HAP-1 (cell line): ENCODE results near the gene OXT.
A peak's percentile ranks its signal among the peaks of the same experiment; 100 is the strongest.
"Not testable (repeated sequence)": the region's sequence is repeated elsewhere in the genome, so short reads cannot be mapped to it uniquely, and the experiment has no call there.

Experiments
- DNase-seq, 2 experiments: peaks; one replicate each; pipeline ENCODE4 v3.0.0-alpha.2; 2016 to 2020; ENCODE audit warnings: low spot score in 2 of 2
- H3K27me3 ChIP-seq: fragments of 250-450 bp; sonication (Bioruptor Pico); 2 replicates; pipeline ENCODE4 v1.5.1; 2020; ENCODE audit warnings: low read depth, mild to moderate bottlenecking, moderate library complexity
- H3K36me3 ChIP-seq: fragments of 250-450 bp; sonication (Bioruptor Pico); replicated peaks from 2 replicates; pipeline ENCODE4 v1.5.1; 2020; ENCODE audit warnings: mild to moderate bottlenecking
- H3K4me1 ChIP-seq: fragments of 250-450 bp; sonication (Bioruptor Pico); 2 replicates; pipeline ENCODE4 v1.5.1; 2020; ENCODE audit warnings: mild to moderate bottlenecking
- H3K4me3 ChIP-seq: fragments of 250-450 bp; sonication (Bioruptor Pico); 2 replicates; pipeline ENCODE4 v1.5.1; 2020; ENCODE audit warnings: mild to moderate bottlenecking, moderate library complexity
- H3K9me3 ChIP-seq: fragments of 250-450 bp; sonication (Bioruptor Pico); 2 replicates; pipeline ENCODE4 v1.5.1; 2020; ENCODE audit warnings: mild to moderate bottlenecking, moderate library complexity
- in situ Hi-C: fragments of 300-500 bp; cut with MboI; formaldehyde crosslinking; loops from 3 replicates; pipeline ENCODE4 v1.14.3; 2020; ENCODE audit warnings: low sequenced_read_pairs, inconsistent platforms, mixed read lengths

OXT gene

DNA sequence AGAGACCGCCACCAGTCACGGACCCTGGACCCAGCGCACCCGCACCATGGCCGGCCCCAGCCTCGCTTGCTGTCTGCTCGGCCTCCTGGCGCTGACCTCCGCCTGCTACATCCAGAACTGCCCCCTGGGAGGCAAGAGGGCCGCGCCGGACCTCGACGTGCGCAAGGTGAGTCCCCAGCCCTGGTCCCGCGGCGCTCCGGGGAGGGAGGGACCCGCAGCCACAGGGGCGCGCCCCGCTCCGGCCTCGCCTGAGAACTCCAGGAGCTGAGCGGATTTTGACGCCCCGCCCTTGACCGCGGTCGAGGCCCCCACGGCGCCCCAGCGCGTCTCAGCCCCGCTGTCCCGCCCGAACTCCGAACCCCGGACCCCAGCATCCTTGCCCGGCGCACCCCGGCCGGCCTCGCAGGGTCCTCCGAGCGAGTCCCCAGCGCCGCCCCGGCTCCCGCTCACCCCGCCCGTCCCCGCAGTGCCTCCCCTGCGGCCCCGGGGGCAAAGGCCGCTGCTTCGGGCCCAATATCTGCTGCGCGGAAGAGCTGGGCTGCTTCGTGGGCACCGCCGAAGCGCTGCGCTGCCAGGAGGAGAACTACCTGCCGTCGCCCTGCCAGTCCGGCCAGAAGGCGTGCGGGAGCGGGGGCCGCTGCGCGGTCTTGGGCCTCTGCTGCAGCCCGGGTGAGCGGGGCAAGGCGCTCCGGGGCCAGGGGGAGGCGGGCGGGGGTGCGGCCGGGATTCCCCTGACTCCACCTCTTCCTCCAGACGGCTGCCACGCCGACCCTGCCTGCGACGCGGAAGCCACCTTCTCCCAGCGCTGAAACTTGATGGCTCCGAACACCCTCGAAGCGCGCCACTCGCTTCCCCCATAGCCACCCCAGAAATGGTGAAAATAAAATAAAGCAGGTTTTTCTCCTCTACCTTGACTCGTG is at the start of gene OXT:
TSS of gene OXT (plus strand) at position 11 of the 920 bp plus-strand sequence. CDS start at position 47, 36 bp downstream.
- Histone ChIP-seq H3K36me3 (no peaks in the 10 kb centered on the region), H3K9me3 (no peaks in the 10 kb centered on the region), H3K27me3 (no peaks in the 10 kb centered on the region), H3K4me1 (peaks cover 2% of the 10 kb centered on the region; the same call in 1 of the 2 replicates), H3K4me3 (peak within 1 kb of the TSS; percentile 37)
- peak; percentile 30 to 76 for DNase-seq
- in situ Hi-C loops = no loop called here

DNA sequence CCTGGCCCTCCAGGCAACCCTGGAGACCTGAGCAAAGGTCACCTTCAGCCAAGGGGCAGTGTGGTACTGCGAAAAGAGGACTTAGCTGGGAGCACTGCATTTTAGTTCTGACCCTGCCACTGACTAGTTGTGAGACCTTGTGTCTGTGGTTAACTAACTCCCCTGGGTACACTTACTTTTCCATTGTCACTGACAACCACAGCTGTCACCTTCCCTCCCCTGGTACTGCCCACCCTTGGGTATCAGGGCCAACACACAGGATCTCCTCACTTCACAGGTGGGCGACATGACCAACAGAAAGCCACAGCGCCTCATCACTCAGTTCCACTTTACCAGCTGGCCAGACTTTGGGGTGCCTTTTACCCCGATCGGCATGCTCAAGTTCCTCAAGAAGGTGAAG is 49.6 kb upstream of the OXT start:
- no peaks in the 10 kb centered on the region for H3K27me3 ChIP-seq
- in situ Hi-C loops = no loop called here
- DNase-seq = no peak

DNA sequence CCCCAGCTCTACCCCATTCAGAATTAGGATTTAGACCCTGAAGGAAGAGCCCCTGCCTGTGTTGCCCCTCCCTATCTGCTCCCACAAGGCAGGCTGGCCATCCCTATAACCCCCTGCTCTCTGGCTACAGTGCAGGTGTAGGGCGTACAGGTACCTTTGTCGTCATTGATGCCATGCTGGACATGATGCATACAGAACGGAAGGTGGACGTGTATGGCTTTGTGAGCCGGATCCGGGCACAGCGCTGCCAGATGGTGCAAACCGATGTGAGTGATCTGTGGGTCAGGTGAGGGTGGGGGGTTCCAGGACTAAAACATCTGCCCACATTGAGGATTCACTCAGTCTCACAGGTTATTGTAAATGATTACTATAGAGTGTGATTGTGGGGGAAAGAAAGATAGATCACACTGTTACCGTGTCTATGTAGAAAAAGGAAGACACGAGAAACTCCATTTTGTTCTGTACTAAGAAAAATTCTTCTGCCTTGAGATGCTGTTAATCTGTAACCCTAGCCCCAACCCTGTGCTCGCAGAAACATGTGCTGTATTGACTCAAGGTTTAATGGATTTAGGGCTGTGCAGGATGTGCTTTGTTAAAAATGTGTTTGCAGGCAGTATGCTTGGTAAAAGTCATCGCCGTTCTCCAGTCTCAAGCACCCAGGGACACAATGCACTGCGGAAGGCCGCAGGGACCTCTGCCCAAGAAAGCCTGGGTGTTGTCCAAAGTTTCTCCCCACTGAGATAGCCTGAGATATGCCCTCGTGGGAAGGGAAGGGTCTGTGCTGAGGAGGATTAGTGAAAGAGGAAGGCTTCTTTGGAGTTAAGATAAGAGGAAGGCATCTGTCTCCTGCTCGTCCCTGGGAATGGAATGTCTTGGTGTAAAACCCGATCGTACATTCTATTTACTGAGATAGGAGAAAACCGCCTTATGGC is 48.6 kb upstream of the OXT start:
- in situ Hi-C loops, H3K4me3 ChIP-seq, H3K4me1 ChIP-seq, DNase-seq, H3K27me3 ChIP-seq, H3K9me3 ChIP-seq: not testable (repeated sequence)
- peaks cover 53% of the 10 kb centered on the region for H3K36me3 ChIP-seq

More for the DNA sequence above, 49.6 kb upstream of the OXT start:
- no peaks in the 10 kb centered on the region for H3K4me1 ChIP-seq
- H3K36me3 ChIP-seq = peaks cover 53% of the 10 kb centered on the region
- H3K9me3 ChIP-seq = no peaks in the 10 kb centered on the region
- no peak overlapping the region for H3K4me3 ChIP-seq

GRCh38 chr20:3027987-3028386 is 43.4 kb upstream of the OXT start:
- Histone ChIP-seq H3K4me3 (no peak overlapping the region), H3K36me3 (peaks cover 51% of the 10 kb centered on the region), H3K4me1 (no peaks in the 10 kb centered on the region), H3K9me3 (no peaks in the 10 kb centered on the region), H3K27me3 (no peaks in the 10 kb centered on the region)
- no peak for DNase-seq
- in situ Hi-C loops = no loop called here

DNA sequence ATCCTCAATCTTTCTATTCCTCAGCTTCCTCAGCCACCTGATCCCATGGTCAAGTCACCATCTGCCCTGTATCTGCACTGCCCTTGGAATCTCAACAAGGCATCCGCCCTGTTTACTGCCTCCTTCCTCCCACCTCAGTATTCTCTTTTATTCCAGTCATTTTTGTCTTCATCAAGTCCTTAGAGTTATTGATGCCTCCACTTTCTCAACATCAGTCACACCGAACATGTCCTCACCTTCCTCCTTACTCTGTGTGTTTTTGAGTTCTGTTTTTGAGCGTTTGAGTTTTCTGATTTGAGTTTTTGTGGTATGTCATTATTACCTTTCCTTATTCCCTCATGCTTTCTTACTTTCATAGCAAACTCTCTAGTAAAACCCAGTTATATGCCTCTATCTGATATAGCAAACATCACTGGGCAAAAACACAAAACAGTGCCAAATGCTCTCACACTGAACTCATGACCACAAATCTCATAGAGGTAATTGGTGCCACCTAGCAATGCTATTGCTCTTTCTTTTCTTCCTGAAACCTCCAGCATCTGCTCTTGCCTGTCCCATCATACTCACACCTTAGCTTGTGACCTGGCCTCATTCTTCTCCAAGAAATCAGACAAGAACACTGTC is 39.8 kb upstream of the OXT start:
- no peak overlapping the region for H3K4me3 ChIP-seq
- peaks cover 53% of the 10 kb centered on the region for H3K36me3 ChIP-seq
- no peaks in the 10 kb centered on the region for H3K27me3 ChIP-seq
- no peak for DNase-seq
- no peaks in the 10 kb centered on the region for H3K9me3 ChIP-seq
- H3K4me1 ChIP-seq = no peaks in the 10 kb centered on the region
- in situ Hi-C loops = no loop called here

DNA sequence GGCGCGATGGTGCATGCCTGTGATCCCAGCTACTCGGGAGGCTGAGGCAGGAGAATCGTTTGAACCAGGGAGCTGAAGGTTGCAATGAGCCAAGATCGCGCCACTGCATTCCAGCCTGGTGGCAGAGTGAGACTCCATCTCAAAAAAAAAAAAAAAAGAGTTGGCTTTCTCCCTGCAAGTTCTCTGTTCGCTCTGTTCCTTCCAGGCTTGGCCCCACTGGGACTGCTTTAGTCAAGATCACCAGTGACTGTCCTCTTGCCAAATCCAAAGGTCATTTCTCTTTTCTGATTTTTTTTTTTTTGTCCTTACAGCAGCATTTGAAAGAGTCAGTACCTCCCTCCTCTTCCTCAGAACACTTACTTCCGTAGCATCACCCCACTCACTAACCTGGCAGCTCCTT is 38.8 kb upstream of the OXT start:
- no peaks in the 10 kb centered on the region for H3K4me1 ChIP-seq
- DNase-seq = no peak
- peaks cover 53% of the 10 kb centered on the region for H3K36me3 ChIP-seq
- in situ Hi-C loops = no loop called here
- no peaks in the 10 kb centered on the region for H3K9me3 ChIP-seq
- no peak overlapping the region for H3K4me3 ChIP-seq
- no peaks in the 10 kb centered on the region for H3K27me3 ChIP-seq

- in situ Hi-C loops = no loop called here
- Histone ChIP-seq H3K4me3 (no peak overlapping the region), H3K4me1 (no peaks in the 10 kb centered on the region), H3K36me3 (peaks cover 55% of the 10 kb centered on the region), H3K9me3 (no peaks in the 10 kb centered on the region), H3K27me3 (no peaks in the 10 kb centered on the region)
- DNase-seq = no peak
These were observed 33.8 kb upstream of the OXT start for GRCh38 chr20:3037654-3038053.

- H3K36me3 ChIP-seq = peaks cover 55% of the 10 kb centered on the region
- in situ Hi-C loops = no loop called here
- no peaks in the 10 kb centered on the region for H3K27me3 ChIP-seq
- no peaks in the 10 kb centered on the region for H3K9me3 ChIP-seq
- DNase-seq = no peak
- H3K4me3 ChIP-seq = no peak overlapping the region
- H3K4me1 ChIP-seq = no peaks in the 10 kb centered on the region
These were observed 33.0 kb upstream of the OXT start for GRCh38 chr20:3038454-3038853.

DNA sequence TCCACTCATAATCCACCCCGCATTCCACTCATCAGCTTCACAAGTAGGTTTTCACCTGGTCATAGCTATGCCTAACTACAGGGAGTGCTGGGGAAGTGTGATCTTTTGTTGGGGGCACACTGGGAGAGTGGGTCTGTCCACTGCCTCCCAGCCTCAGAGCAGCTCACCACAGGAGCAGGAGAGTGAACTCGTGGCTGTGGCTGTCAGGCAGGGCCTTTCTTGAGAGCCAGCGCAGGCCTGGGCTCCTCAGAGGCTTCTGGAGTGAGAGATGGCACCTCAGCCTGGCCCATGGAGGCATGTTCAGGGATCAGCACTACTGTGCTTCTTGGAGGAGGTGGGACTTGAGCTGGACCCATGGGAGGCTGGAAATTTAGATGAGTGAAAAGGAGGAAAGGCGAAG is 32.0 kb upstream of the OXT start:
- H3K36me3 ChIP-seq = peaks cover 55% of the 10 kb centered on the region
- DNase-seq = no peak
- in situ Hi-C loops = no loop called here
- no peaks in the 10 kb centered on the region for H3K4me1 ChIP-seq
- H3K4me3 ChIP-seq = no peak overlapping the region
- no peaks in the 10 kb centered on the region for H3K9me3 ChIP-seq
- H3K27me3 ChIP-seq = no peaks in the 10 kb centered on the region

DNA sequence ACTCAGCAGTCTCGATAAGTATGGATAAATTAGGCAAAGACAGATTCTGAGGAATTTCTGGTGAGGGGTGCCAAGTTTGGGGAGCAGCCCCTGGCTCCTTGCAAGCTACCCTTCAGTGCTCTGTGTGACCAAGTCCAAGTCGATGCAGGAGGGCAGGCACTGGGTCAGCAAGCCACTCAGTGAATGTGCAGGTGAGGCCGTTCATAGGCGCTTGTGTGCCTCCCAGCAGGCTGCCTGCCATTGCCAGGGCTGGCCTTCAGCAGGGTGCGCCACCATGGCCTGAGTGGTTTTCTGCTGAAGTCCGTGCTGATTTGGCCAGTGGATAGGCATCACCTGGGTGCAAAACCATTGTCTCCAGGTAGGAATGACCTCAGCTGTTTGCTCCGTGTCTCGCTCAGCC is 31.3 kb upstream of the OXT start:
- no peaks in the 10 kb centered on the region for H3K27me3 ChIP-seq
- H3K9me3 ChIP-seq = no peaks in the 10 kb centered on the region
- no peak overlapping the region for H3K4me3 ChIP-seq
- peaks cover 49% of the 10 kb centered on the region for H3K36me3 ChIP-seq
- in situ Hi-C loops = no loop called here
- H3K4me1 ChIP-seq = no peaks in the 10 kb centered on the region
- DNase-seq = no peak

- Histone ChIP-seq H3K4me3 (no peak overlapping the region), H3K9me3 (no peaks in the 10 kb centered on the region), H3K36me3 (peaks cover 31% of the 10 kb centered on the region), H3K4me1 (no peaks in the 10 kb centered on the region), H3K27me3 (no peaks in the 10 kb centered on the region)
- in situ Hi-C loops = no loop called here
- no peak for DNase-seq
These were observed 29.5 kb upstream of the OXT start for GRCh38 chr20:3041854-3042409.

DNA sequence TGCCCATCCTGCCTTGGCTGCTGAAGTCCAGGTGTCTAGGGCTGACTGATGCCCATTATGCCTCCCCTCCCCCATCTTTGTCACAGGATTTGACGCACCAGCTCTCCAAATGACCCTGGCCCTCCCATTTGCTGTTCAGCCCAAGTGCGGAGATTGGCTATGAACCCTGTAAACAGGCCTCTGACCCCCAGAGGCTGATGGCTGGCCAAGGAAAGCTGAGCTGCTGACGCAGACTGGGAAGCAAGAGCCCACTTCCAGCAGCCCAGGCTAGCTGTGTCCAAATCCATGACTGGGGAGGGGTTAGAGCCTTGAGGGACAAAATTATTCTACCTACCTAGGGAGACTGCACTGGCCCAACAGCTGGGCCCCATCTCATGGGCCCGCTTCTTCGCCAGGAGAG is 28.8 kb upstream of the OXT start:
- no peak overlapping the region for H3K4me3 ChIP-seq
- no peaks in the 10 kb centered on the region for H3K9me3 ChIP-seq
- H3K4me1 ChIP-seq = peaks cover 4% of the 10 kb centered on the region; the same call in 1 of the 2 replicates
- peaks cover 28% of the 10 kb centered on the region for H3K36me3 ChIP-seq
- no peaks in the 10 kb centered on the region for H3K27me3 ChIP-seq
- in situ Hi-C loops = no loop called here
- DNase-seq = no peak

- Histone ChIP-seq H3K4me1 (peaks cover 4% of the 10 kb centered on the region; the same call in 1 of the 2 replicates), H3K4me3 (no peak within 1 kb of the TSS), H3K36me3 (peaks cover 29% of the 10 kb centered on the region), H3K27me3 (no peaks in the 10 kb centered on the region), H3K9me3 (no peaks in the 10 kb centered on the region)
- in situ Hi-C loops = no loop called here
- DNase-seq = no peak
These were observed 28.1 kb upstream of the OXT start, which contains the start of gene GNRH2 for GRCh38 chr20:3043322-3043721. GNRH2 (plus strand) TSS chr20:3043622; CDS start chr20:3044415, 793 bp downstream.
